Mesothelial cell of epicardium (in vitro differentiated cells): ENCODE measurements around the gene CREB3L2. TPM values are rescaled to one million over a fixed set of nuclear protein-coding genes. Genes with fewer than 3 reads are reported as not detected.

Experiments used
- DNase-seq, 2 experiments: peaks; one replicate each; pipeline ENCODE4 v3.0.0; 2021; ENCODE audit warnings: low spot score in 2 of 2; ENCODE audit not compliant: unreplicated experiment in 2 of 2
- H3K27ac Mint-ChIP-seq: 2 replicates; pipeline ENCODE4 v1.8.0; 2021; ENCODE audit warnings: mixed read lengths
- H3K27me3 Mint-ChIP-seq: 2 replicates; pipeline ENCODE4 v1.8.0; 2021; ENCODE audit warnings: low read depth, mixed read lengths
- H3K36me3 Mint-ChIP-seq: 2 replicates; pipeline ENCODE4 v1.8.0; 2021; ENCODE audit warnings: mixed read lengths
- H3K4me1 Mint-ChIP-seq: 2 replicates; pipeline ENCODE4 v1.8.0; 2021; ENCODE audit warnings: mixed read lengths
- H3K4me3 Mint-ChIP-seq: 2 replicates; pipeline ENCODE4 v1.8.0; 2021; ENCODE audit warnings: mild to moderate bottlenecking, moderate library complexity, mixed read lengths
- H3K9me3 Mint-ChIP-seq: 2 replicates; pipeline ENCODE4 v1.8.0; 2021; ENCODE audit warnings: mixed read lengths
- CTCF ChIP-seq: fragments of 200-600 bp; sonication (generic); IDR thresholded peaks from one replicate; pipeline ENCODE4 v1.5.0; 2021; ENCODE audit warnings: antibody characterized with exemption; ENCODE audit not compliant: unreplicated experiment
- total RNA-seq: library from RNA; stranded (reverse); gene quantifications from 3 replicates; pipeline ENCODE4 v1.2.1, GENCODE V29; 2021

CREB3L2 gene
- total RNA-seq, 1 donor from 2014 or later, result 80.4 TPM

- Mint-ChIP-seq H3K9me3 (peaks cover 9% of the 10 kb centered on the region), H3K4me3 (no peak overlapping the region), H3K27me3 (no peaks in the 10 kb centered on the region), H3K27ac (no peak overlapping the region), H3K36me3 (peaks cover 48% of the 10 kb centered on the region), H3K4me1 (peaks cover 20% of the 10 kb centered on the region)
- DNase-seq, result no peak
- TF ChIP-seq CTCF, result no peak
Observed at GRCh38 chr7:137877027-137877675, 124.7 kb downstream of the CREB3L2 start.

- no peaks in the 10 kb centered on the region for H3K27me3 Mint-ChIP-seq
- no peak overlapping the region for H3K4me3 Mint-ChIP-seq
- no peaks in the 10 kb centered on the region for H3K9me3 Mint-ChIP-seq
- no peak for DNase-seq
- H3K27ac Mint-ChIP-seq, result no peak overlapping the region
- no peak for TF ChIP-seq CTCF
- H3K4me1 Mint-ChIP-seq, result peaks cover 20% of the 10 kb centered on the region
- H3K36me3 Mint-ChIP-seq, result peaks cover 42% of the 10 kb centered on the region
Observed at GRCh38 chr7:137875746-137876145, 126.1 kb downstream of the CREB3L2 start.

- DNase-seq, result no peak
- Mint-ChIP-seq H3K36me3 (peaks cover 35% of the 10 kb centered on the region), H3K4me3 (no peak overlapping the region)
Observed at GRCh38 chr7:137873979-137874777, 127.7 kb downstream of the CREB3L2 start.

GRCh38 chr7:137873524-137873923 lies 128.4 kb downstream of the CREB3L2 start:
- TF ChIP-seq CTCF, result no peak
- peaks cover 14% of the 10 kb centered on the region for H3K4me1 Mint-ChIP-seq

More at GRCh38 chr7:137873979-137874777, 127.7 kb downstream of the CREB3L2 start:
- Mint-ChIP-seq H3K9me3 (peaks cover 6% of the 10 kb centered on the region), H3K27me3 (no peaks in the 10 kb centered on the region), H3K27ac (peak overlapping the region; percentile 79), H3K4me1 (peaks cover 18% of the 10 kb centered on the region)
- TF ChIP-seq CTCF, result no peak

GRCh38 chr7:137871170-137871915 lies 130.5 kb downstream of the CREB3L2 start:
- Mint-ChIP-seq H3K4me1 (peaks cover 9% of the 10 kb centered on the region), H3K9me3 (peaks cover 29% of the 10 kb centered on the region), H3K4me3 (no peak overlapping the region), H3K27me3 (no peaks in the 10 kb centered on the region), H3K27ac (no peak overlapping the region), H3K36me3 (peaks cover 44% of the 10 kb centered on the region)
- no peak for TF ChIP-seq CTCF
- no peak for DNase-seq

More at GRCh38 chr7:137873524-137873923, 128.4 kb downstream of the CREB3L2 start:
- H3K4me3 Mint-ChIP-seq, result no peak overlapping the region
- H3K27me3 Mint-ChIP-seq, result no peaks in the 10 kb centered on the region
- DNase-seq, result no peak
- H3K36me3 Mint-ChIP-seq, result peaks cover 34% of the 10 kb centered on the region
- H3K9me3 Mint-ChIP-seq, result peaks cover 8% of the 10 kb centered on the region
- H3K27ac Mint-ChIP-seq, result no peak overlapping the region
